AG09309 (cell line): ENCODE data around the gene MTA3.

ENCODE experiments used
- DNase-seq: peaks from one replicate; pipeline ENCODE4 v3.0.0-alpha.2; 2010; ENCODE audit warnings: low read depth
- H3K4me3 ChIP-seq: 2 replicates; pipeline ENCODE4 v1.5.1; 2011; ENCODE audit warnings: mild to moderate bottlenecking, low read depth, low read length, moderate library complexity; ENCODE audit not compliant: control insufficient read depth
- TF ChIP-seq, protein P1 (sequence below): IDR thresholded peaks from 2 replicates; pipeline ENCODE4 v1.5.1; 2011; ENCODE audit warnings: mild to moderate bottlenecking, low read depth, low read length, inconsistent platforms; ENCODE audit not compliant: insufficient read depth, control insufficient read depth; ENCODE audit errors: missing control alignments

The MTA3 gene

GRCh38 chr2:42714686-42715085, 146.3 kb downstream of the MTA3 start:
- no peak overlapping the region for H3K4me3 ChIP-seq
- TF ChIP-seq, protein P1, sequence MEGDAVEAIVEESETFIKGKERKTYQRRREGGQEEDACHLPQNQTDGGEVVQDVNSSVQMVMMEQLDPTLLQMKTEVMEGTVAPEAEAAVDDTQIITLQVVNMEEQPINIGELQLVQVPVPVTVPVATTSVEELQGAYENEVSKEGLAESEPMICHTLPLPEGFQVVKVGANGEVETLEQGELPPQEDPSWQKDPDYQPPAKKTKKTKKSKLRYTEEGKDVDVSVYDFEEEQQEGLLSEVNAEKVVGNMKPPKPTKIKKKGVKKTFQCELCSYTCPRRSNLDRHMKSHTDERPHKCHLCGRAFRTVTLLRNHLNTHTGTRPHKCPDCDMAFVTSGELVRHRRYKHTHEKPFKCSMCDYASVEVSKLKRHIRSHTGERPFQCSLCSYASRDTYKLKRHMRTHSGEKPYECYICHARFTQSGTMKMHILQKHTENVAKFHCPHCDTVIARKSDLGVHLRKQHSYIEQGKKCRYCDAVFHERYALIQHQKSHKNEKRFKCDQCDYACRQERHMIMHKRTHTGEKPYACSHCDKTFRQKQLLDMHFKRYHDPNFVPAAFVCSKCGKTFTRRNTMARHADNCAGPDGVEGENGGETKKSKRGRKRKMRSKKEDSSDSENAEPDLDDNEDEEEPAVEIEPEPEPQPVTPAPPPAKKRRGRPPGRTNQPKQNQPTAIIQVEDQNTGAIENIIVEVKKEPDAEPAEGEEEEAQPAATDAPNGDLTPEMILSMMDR: no peak
- DNase-seq: no peak

- H3K4me3 ChIP-seq: no peak overlapping the region
- DNase-seq: no peak
- TF ChIP-seq, protein P1: no peak
Measured at GRCh38 chr2:42721898-42722297, 153.5 kb downstream of the MTA3 start.

DNA sequence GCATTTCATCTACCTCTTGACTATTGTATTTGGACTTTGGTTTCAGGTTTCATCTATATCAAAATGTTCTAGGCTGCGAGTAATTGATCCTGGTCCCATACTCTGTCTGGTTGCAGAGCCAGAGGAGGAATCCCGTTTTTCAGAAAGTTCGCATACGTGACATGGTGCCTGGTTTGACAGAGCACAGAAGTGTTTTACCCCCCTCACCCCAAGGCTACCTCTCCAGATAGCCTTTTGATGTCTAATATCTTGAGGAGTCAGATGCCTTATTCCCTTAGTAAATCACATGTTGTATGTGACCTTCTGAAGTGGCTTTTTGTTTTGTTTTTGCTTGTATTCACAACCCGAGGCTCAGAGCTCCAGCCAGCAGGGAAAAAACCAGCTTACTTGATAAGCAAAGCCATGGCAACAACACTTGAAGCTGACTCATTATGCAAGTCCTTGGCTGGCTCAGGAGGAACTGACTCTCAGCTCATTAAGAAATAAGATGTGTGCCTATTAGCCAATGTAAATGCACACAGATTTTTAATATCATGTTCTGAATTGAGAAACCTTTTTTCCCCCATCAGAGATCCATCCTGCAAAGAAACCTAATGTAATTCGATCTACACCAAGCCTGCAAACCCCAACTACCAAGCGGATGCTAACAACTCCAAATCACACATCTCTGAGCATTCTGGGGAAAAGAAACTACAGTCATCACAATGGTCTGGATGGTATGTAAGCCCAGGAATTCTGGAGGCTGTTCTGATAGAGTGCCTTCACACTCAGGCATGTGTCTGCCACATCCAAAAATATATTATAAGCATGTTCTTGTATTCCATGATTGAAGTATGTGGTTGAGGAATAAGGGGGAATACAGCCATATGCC, 154.1 kb downstream of the MTA3 start:
- peak; percentile 79 for DNase-seq
- H3K4me3 ChIP-seq: no peak overlapping the region

GRCh38 chr2:42723465-42723864, 155.0 kb downstream of the MTA3 start:
- no peak overlapping the region for H3K4me3 ChIP-seq
- TF ChIP-seq, protein P1: no peak
- no peak for DNase-seq

More for the DNA sequence above, 154.1 kb downstream of the MTA3 start:
- TF ChIP-seq, protein P1: no peak

GRCh38 chr2:42724886-42725285, 156.5 kb downstream of the MTA3 start:
- DNase-seq: no peak
- TF ChIP-seq, protein P1: no peak
- H3K4me3 ChIP-seq: no peak overlapping the region

GRCh38 chr2:42725657-42726056, 157.2 kb downstream of the MTA3 start:
- TF ChIP-seq, protein P1: no peak
- H3K4me3 ChIP-seq: no peak overlapping the region
- DNase-seq: no peak
